ENCODE data around the gene KCNG1. TPM values are rescaled to one million over a fixed set of nuclear protein-coding genes. Genes with fewer than 3 reads are reported as not detected.

Gene KCNG1
- total and polyA plus RNA-seq, 9 donors: 0.15 to 4.9 (median 1.1) TPM

- TF ChIP-seq EP300 (IDR thresholded peaks at IDR 0.05) (no peak), CTCF (IDR thresholded peaks at IDR 0.05) (no peak), POLR2A (IDR thresholded peaks at IDR 0.05) (no peak)
- WGBS, 3 donors: 73 to 79% (median 76%) methylated on average over 5 of the region's 5 CpGs
- no peaks in the 10 kb centered on the region for H3K27me3 ChIP-seq
- no peaks in the 10 kb centered on the region for H3K4me1 ChIP-seq (ENCODE audit: insufficient read depth)
- no peak overlapping the region for H3K27ac ChIP-seq
- H3K9me3 ChIP-seq: no peaks in the 10 kb centered on the region
- H3K36me3 ChIP-seq: no peaks in the 10 kb centered on the region
- no peak for DNase-seq
- H3K4me3 ChIP-seq: no peak overlapping the region
- intact Hi-C loops (cut with DNase I): no loop called here
Measured at GRCh38 chr20:51064137-51064536, 41.2 kb upstream of the KCNG1 start.

GRCh38 chr20:51062065-51062464, 39.2 kb upstream of the KCNG1 start:
- H3K36me3 ChIP-seq: no peaks in the 10 kb centered on the region
- H3K27ac ChIP-seq: no peak overlapping the region
- no peaks in the 10 kb centered on the region for H3K27me3 ChIP-seq
- intact Hi-C loops (cut with DNase I): no loop called here
- no peaks in the 10 kb centered on the region for H3K4me1 ChIP-seq (ENCODE audit: insufficient read depth)
- no peaks in the 10 kb centered on the region for H3K9me3 ChIP-seq
- H3K4me3 ChIP-seq: no peak overlapping the region
- 57 to 69% (median 69%) methylated on average over 7 of the region's 7 CpGs for WGBS, 3 donors
- DNase-seq: no peak
- TF ChIP-seq CTCF (IDR thresholded peaks at IDR 0.05): no peak
- TF ChIP-seq EP300 (IDR thresholded peaks at IDR 0.05): no peak
- TF ChIP-seq POLR2A (IDR thresholded peaks at IDR 0.05): no peak

- Histone ChIP-seq H3K27ac (no peak overlapping the region), H3K27me3 (no peaks in the 10 kb centered on the region), H3K9me3 (no peaks in the 10 kb centered on the region), H3K36me3 (no peaks in the 10 kb centered on the region), H3K4me1 (ENCODE audit: insufficient read depth) (no peaks in the 10 kb centered on the region), H3K4me3 (no peak overlapping the region)
- no peak for DNase-seq
- no peak for TF ChIP-seq POLR2A (IDR thresholded peaks at IDR 0.05)
- TF ChIP-seq CTCF (IDR thresholded peaks at IDR 0.05): no peak
- no peak for TF ChIP-seq EP300 (IDR thresholded peaks at IDR 0.05)
- intact Hi-C loops (cut with DNase I): no loop called here
- 78 to 85% (median 79%) methylated on average over 5 of the region's 5 CpGs for WGBS, 3 donors
Measured at GRCh38 chr20:51061418-51062045, 38.6 kb upstream of the KCNG1 start.

- H3K4me1 ChIP-seq (ENCODE audit: insufficient read depth): no peaks in the 10 kb centered on the region
- intact Hi-C loops (cut with DNase I): no loop called here
- no peak overlapping the region for H3K27ac ChIP-seq
- WGBS, 3 donors: 83 to 95% (median 92%) methylated on average over 5 of the region's 5 CpGs
- no peaks in the 10 kb centered on the region for H3K36me3 ChIP-seq
- DNase-seq: no peak
- H3K27me3 ChIP-seq: no peaks in the 10 kb centered on the region
- no peak overlapping the region for H3K4me3 ChIP-seq
- no peak for TF ChIP-seq CTCF (IDR thresholded peaks at IDR 0.05)
- TF ChIP-seq POLR2A (IDR thresholded peaks at IDR 0.05): no peak
- no peak for TF ChIP-seq EP300 (IDR thresholded peaks at IDR 0.05)
- H3K9me3 ChIP-seq: no peaks in the 10 kb centered on the region
Measured at GRCh38 chr20:51060301-51060700, 37.4 kb upstream of the KCNG1 start.
